GM12878 (cell line): ENCODE data around the gene PBLD. TPM values are rescaled to one million over a fixed set of nuclear protein-coding genes. Genes with fewer than 3 reads are reported as not detected.

Experiments used
- ATAC-seq: fragments of 200-7000 bp; cut with Tn5 transposase; 3 replicates; pipeline ENCODE4 v1.9.1; 2020; ENCODE audit warnings: mild to moderate bottlenecking, moderate library complexity
- BruUV-seq: library from RNA; stranded (reverse); fragments of 400-500 nt; replicated peaks from 2 replicates; lab custom pipeline; 2021; lab: Mats Ljungman, UMichigan
- CTCF ChIA-PET: fragments of 300-600 bp; sonication (Branson Sonifier 250); formaldehyde crosslinking; extraction: SDS; loops from one replicate; lab custom pipeline; 2021; ENCODE audit warnings: inconsistent platforms; lab: Yijun Ruan, JAX
- POLR2A ChIA-PET: fragments of 350-600 bp; formaldehyde crosslinking; extraction: SDS; loops from one replicate; lab custom pipeline; 2021; ENCODE audit warnings: inconsistent platforms; lab: Charles Lee
- RAD21 ChIA-PET: fragments of 300-600 bp; sonication (Branson Sonifier 250); formaldehyde crosslinking; loops from one replicate; lab custom pipeline; 2023; ENCODE audit warnings: antibody characterized with exemption; ENCODE audit not compliant: unreplicated experiment; lab: Charles Lee
- SMC1A ChIA-PET: fragments of 300-600 bp; sonication (Branson Sonifier 250); formaldehyde crosslinking; loops from one replicate; lab custom pipeline; 2023; ENCODE audit not compliant: unreplicated experiment, uncharacterized antibody; lab: Charles Lee
- DNase-seq: peaks from one replicate; pipeline ENCODE4 v3.0.0-alpha.2; 2011; ENCODE audit warnings: low read depth, low spot score
- FAIRE-seq: peaks from 3 replicates; lab custom pipeline; 2011; peaks lifted over from hg19 to GRCh38; lab: Jason Lieb, UNC
- H2AFZ ChIP-seq: 2 replicates; pipeline ENCODE4 v1.6.0; 2011; ENCODE audit warnings: low read depth, low read length, control low read depth; ENCODE audit not compliant: control insufficient read depth
- H3K27ac ChIP-seq: 2 replicates; pipeline ENCODE4 v1.5.1; 2011; ENCODE audit warnings: control low read depth; ENCODE audit not compliant: control insufficient read depth, insufficient read depth
- H3K27me3 ChIP-seq, 2 experiments: replicated peaks in 1 of 2; 2 replicates each; pipeline versions ENCODE4 v1.6.0 to v1.6.1; 2011; ENCODE audit warnings: low read length in 1 of 2; ENCODE audit not compliant: control insufficient read depth in 2 of 2, insufficient read depth in 2 of 2
- H3K36me3 ChIP-seq, 2 experiments: 2 replicates each; pipeline ENCODE4 v1.5.1; 2011; ENCODE audit warnings: low read length in 1 of 2; ENCODE audit not compliant: control insufficient read depth in 2 of 2, insufficient read depth in 2 of 2
- H3K4me1 ChIP-seq: 2 replicates; pipeline ENCODE4 v1.6.1; 2011; ENCODE audit warnings: mild to moderate bottlenecking, low read length, moderate library complexity, mixed read lengths; ENCODE audit not compliant: control insufficient read depth, insufficient read depth
- H3K4me2 ChIP-seq: 2 replicates; pipeline ENCODE4 v1.6.0; 2011; ENCODE audit warnings: control low read depth; ENCODE audit not compliant: control insufficient read depth, insufficient read depth
- H3K4me3 ChIP-seq: fragments of 200-600 bp; sonication (generic); 2 replicates; pipeline ENCODE4 v1.5.1; 2016
- H3K79me2 ChIP-seq: 2 replicates; pipeline ENCODE4 v1.6.0; 2011; ENCODE audit warnings: low read length; ENCODE audit not compliant: control insufficient read depth, insufficient read depth
- H3K9ac ChIP-seq: 2 replicates; pipeline ENCODE4 v1.8.0; 2011; ENCODE audit warnings: low read length, control low read depth, mixed read lengths; ENCODE audit not compliant: control insufficient read depth, insufficient read depth
- H3K9me3 ChIP-seq: replicated peaks from 3 replicates; pipeline ENCODE4 v1.5.1; 2011; ENCODE audit warnings: mild to moderate bottlenecking, low read length; ENCODE audit not compliant: control insufficient read depth, insufficient read depth
- H4K20me1 ChIP-seq: 2 replicates; pipeline ENCODE4 v1.6.0; 2011; ENCODE audit not compliant: control insufficient read depth, insufficient read depth
- ETV6 ChIP-seq, 2 experiments: fragments of 450-650 bp in 1 of 2; IDR thresholded peaks in 1 of 2; conservative IDR thresholded peaks in 1 of 2; 2 replicates each; pipeline ENCODE4 v1.6.1; 2014; ENCODE audit warnings: antibody characterized with exemption in 1 of 2, borderline replicate concordance in 1 of 2, low read depth in 1 of 2, mild to moderate bottlenecking in 1 of 2, moderate library complexity in 1 of 2
- LARP7 ChIP-seq: fragments of 450-650 bp; IDR thresholded peaks from 2 replicates; pipeline ENCODE4 v1.6.1; 2017; ENCODE audit warnings: mild to moderate bottlenecking
- NR2C1 ChIP-seq: fragments of 450-650 bp; IDR thresholded peaks from 2 replicates; pipeline ENCODE4 v1.6.1; 2017; ENCODE audit warnings: antibody characterized with exemption, mild to moderate bottlenecking, moderate library complexity
- RCOR1 ChIP-seq: conservative IDR thresholded peaks from 2 replicates; pipeline ENCODE4 v1.6.1; 2012; ENCODE audit warnings: low read depth, low read length, improper control_type of control experiment
- RFX5 ChIP-seq: IDR thresholded peaks from 2 replicates; pipeline ENCODE4 v1.6.1; 2011; ENCODE audit warnings: low read depth, low read length, improper control_type of control experiment
- RUNX3 ChIP-seq: IDR thresholded peaks from 2 replicates; pipeline ENCODE4 v1.6.1; 2012; ENCODE audit warnings: low read length, inconsistent platforms
- SREBF1 ChIP-seq: IDR thresholded peaks from 2 replicates; pipeline ENCODE4 v1.6.1; 2012; ENCODE audit warnings: mild to moderate bottlenecking, low read length
- SUPT20H ChIP-seq: IDR thresholded peaks from 2 replicates; pipeline ENCODE4 v1.6.1; 2011; ENCODE audit warnings: low read depth, mild to moderate bottlenecking, low read length, moderate library complexity, borderline replicate concordance; ENCODE audit not compliant: control insufficient read depth
- WGBS: methylation state at CpG from one replicate; pipeline ENCODE4 v1.1.6; 2016; ENCODE audit warnings: low lambda C conversion rate; ENCODE audit not compliant: insufficient replicate concordance, insufficient coverage; ENCODE audit errors: missing lambda C conversion rate; 5-methylcytosine and 5-hydroxymethylcytosine counted together
- in situ Hi-C: fragments of 300-500 bp; cut with MboI; formaldehyde crosslinking; loops from 9 replicates; pipeline ENCODE4 v1.14.3; 2018; ENCODE audit warnings: mixed read lengths
- intact Hi-C: fragments of 100-400 bp; cut with micrococcal nuclease; formaldehyde crosslinking; loops from one replicate; pipeline ENCODE4 v1.14.2; 2022; ENCODE audit not compliant: unreplicated experiment
- polyA plus RNA-seq, 11 experiments: library from polyadenylated mRNA; depleted of rRNA in 4 of 11; unstranded in 6 of 11; stranded (reverse) in 5 of 11; fragments of >200 nt; fragmentation: Nextera tagmentation in 4 of 11; fragmentation: Illumina TruSeq in 1 of 11; extraction: Ambion mirVana in 4 of 11; extraction: Trizol in 1 of 11; gene quantifications; 1 replicate in 1 of 11; 2 replicates in 10 of 11; pipeline versions ENCODE4 v1.2.1 to v1.2.3, GENCODE V29; 2011 to 2016; ENCODE audit warnings: inconsistent platforms in 2 of 11, missing spikeins in 2 of 11, low read depth in 1 of 11
- total RNA-seq, 4 experiments: library from RNA; depleted of rRNA in 3 of 4; stranded (reverse); fragments of >200 nt in 3 of 4; fragmentation: Illumina TruSeq in 1 of 4; extraction: Trizol in 1 of 4; gene quantifications; 2 replicates each; pipeline versions ENCODE4 v1.2.1 to v1.2.3, GENCODE V29; 2013 to 2021
- TF ChIP-seq, protein P1 (sequence below): IDR thresholded peaks from 2 replicates; pipeline ENCODE4 v1.6.1; 2011; ENCODE audit warnings: low read depth, low read length, improper control_type of control experiment, borderline replicate concordance
- TF ChIP-seq, protein P2 (sequence below): fragments of 450-650 bp; IDR thresholded peaks from 2 replicates; pipeline ENCODE4 v1.6.1; 2017; ENCODE audit warnings: mild to moderate bottlenecking
- TF ChIP-seq, protein P3 (sequence below): fragments of 450-650 bp; IDR thresholded peaks from 2 replicates; pipeline ENCODE4 v1.6.1; 2017; ENCODE audit warnings: mild to moderate bottlenecking, moderate library complexity
- TF ChIP-seq, protein P4 (sequence below): IDR thresholded peaks from 2 replicates; pipeline ENCODE4 v1.6.1; 2012; ENCODE audit warnings: low read depth, low read length, improper control_type of control experiment
- TF ChIP-seq, protein P5 (sequence below): IDR thresholded peaks from 2 replicates; pipeline ENCODE4 v1.6.1; 2012; ENCODE audit warnings: low read length, inconsistent platforms

The PBLD gene
- total and polyA plus RNA-seq, 10 of the 15 experiments (the other 5 are each of a cell fraction or from before 2014, with no cell fraction given): 0.68 to 2.8 (median 1.7) TPM

DNA sequence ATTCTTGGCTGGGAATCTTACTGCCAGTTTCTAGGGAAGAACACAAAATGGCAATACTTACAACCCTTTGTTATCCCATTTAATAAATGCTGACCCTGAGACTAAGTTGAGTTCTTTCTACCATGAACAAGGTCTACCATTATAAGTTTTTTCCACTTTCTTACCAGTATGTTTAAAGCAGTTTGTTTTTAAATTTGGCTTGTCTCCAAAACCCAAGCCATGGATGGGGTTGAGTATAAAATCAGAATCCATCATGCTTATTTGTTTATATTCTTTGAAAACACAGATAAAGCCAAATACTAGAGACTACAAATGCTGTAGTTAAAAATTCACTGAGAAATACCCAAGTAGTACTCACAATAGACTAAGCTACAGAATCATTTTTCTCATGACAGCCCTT is 42.0 kb downstream of the PBLD start (continued):
- TF ChIP-seq ETV6 (conservative IDR thresholded peaks at IDR 0.05 in 1 of 2, IDR thresholded peaks at IDR 0.05 in 1 of 2; ENCODE audit: borderline replicate concordance in 1 of 2, low read depth in 1 of 2) (no peak), SUPT20H (no peak)
- TF ChIP-seq, protein P1, sequence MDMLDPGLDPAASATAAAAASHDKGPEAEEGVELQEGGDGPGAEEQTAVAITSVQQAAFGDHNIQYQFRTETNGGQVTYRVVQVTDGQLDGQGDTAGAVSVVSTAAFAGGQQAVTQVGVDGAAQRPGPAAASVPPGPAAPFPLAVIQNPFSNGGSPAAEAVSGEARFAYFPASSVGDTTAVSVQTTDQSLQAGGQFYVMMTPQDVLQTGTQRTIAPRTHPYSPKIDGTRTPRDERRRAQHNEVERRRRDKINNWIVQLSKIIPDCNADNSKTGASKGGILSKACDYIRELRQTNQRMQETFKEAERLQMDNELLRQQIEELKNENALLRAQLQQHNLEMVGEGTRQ: no peak
- TF ChIP-seq, all 136 proteins: peak for 0

DNA sequence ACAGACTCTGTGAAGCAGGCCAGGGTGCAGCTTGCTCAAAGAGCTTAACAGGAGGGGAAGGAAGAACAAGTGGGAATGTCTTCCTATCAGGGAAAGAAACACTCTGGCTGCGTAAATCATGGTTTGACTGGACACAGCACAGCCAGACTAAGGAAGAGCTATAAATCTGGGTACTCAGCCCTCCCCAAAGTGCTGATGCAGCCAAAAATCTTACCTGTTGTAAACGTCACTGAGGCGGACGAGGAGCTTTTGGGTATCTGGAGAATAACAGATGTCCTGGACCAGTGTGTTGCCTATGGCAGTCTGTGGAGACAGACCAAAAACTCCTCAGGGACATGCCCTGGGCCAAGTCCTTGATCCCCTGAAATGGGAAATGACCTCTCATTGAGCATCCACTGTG is 44.0 kb downstream of the PBLD start:
- ChIA-PET SMC1A (interaction anchor here (0.8 to 1.5 kb wide), 4 partner anchors 17 to 76 kb away, joined by 3 to 5 read pairs (median 4); no protein-coding TSS in a partner anchor), CTCF (interaction anchor here (1.4 to 2.2 kb wide), 2 partner anchors 14 to 86 kb away, joined by 4 to 16 read pairs; no protein-coding TSS in a partner anchor)
- in situ Hi-C loops: no loop called here
- TF ChIP-seq RCOR1 (no peak), NR2C1 (no peak), SREBF1 (no peak), RFX5 (no peak), LARP7 (no peak), RUNX3 (no peak)
- TF ChIP-seq, protein P2, sequence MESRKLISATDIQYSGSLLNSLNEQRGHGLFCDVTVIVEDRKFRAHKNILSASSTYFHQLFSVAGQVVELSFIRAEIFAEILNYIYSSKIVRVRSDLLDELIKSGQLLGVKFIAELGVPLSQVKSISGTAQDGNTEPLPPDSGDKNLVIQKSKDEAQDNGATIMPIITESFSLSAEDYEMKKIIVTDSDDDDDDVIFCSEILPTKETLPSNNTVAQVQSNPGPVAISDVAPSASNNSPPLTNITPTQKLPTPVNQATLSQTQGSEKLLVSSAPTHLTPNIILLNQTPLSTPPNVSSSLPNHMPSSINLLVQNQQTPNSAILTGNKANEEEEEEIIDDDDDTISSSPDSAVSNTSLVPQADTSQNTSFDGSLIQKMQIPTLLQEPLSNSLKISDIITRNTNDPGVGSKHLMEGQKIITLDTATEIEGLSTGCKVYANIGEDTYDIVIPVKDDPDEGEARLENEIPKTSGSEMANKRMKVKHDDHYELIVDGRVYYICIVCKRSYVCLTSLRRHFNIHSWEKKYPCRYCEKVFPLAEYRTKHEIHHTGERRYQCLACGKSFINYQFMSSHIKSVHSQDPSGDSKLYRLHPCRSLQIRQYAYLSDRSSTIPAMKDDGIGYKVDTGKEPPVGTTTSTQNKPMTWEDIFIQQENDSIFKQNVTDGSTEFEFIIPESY: no peak
- TF ChIP-seq, protein P3, sequence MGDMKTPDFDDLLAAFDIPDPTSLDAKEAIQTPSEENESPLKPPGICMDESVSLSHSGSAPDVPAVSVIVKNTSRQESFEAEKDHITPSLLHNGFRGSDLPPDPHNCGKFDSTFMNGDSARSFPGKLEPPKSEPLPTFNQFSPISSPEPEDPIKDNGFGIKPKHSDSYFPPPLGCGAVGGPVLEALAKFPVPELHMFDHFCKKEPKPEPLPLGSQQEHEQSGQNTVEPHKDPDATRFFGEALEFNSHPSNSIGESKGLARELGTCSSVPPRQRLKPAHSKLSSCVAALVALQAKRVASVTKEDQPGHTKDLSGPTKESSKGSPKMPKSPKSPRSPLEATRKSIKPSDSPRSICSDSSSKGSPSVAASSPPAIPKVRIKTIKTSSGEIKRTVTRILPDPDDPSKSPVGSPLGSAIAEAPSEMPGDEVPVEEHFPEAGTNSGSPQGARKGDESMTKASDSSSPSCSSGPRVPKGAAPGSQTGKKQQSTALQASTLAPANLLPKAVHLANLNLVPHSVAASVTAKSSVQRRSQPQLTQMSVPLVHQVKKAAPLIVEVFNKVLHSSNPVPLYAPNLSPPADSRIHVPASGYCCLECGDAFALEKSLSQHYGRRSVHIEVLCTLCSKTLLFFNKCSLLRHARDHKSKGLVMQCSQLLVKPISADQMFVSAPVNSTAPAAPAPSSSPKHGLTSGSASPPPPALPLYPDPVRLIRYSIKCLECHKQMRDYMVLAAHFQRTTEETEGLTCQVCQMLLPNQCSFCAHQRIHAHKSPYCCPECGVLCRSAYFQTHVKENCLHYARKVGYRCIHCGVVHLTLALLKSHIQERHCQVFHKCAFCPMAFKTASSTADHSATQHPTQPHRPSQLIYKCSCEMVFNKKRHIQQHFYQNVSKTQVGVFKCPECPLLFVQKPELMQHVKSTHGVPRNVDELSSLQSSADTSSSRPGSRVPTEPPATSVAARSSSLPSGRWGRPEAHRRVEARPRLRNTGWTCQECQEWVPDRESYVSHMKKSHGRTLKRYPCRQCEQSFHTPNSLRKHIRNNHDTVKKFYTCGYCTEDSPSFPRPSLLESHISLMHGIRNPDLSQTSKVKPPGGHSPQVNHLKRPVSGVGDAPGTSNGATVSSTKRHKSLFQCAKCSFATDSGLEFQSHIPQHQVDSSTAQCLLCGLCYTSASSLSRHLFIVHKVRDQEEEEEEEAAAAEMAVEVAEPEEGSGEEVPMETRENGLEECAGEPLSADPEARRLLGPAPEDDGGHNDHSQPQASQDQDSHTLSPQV: no peak
- TF ChIP-seq, protein P4, sequence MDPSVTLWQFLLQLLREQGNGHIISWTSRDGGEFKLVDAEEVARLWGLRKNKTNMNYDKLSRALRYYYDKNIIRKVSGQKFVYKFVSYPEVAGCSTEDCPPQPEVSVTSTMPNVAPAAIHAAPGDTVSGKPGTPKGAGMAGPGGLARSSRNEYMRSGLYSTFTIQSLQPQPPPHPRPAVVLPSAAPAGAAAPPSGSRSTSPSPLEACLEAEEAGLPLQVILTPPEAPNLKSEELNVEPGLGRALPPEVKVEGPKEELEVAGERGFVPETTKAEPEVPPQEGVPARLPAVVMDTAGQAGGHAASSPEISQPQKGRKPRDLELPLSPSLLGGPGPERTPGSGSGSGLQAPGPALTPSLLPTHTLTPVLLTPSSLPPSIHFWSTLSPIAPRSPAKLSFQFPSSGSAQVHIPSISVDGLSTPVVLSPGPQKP: no peak
- TF ChIP-seq, protein P5, sequence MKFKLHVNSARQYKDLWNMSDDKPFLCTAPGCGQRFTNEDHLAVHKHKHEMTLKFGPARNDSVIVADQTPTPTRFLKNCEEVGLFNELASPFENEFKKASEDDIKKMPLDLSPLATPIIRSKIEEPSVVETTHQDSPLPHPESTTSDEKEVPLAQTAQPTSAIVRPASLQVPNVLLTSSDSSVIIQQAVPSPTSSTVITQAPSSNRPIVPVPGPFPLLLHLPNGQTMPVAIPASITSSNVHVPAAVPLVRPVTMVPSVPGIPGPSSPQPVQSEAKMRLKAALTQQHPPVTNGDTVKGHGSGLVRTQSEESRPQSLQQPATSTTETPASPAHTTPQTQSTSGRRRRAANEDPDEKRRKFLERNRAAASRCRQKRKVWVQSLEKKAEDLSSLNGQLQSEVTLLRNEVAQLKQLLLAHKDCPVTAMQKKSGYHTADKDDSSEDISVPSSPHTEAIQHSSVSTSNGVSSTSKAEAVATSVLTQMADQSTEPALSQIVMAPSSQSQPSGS: no peak

More for the DNA sequence above, 44.0 kb downstream of the PBLD start:
- no peaks in the 10 kb centered on the region for H3K79me2 ChIP-seq
- H2AFZ ChIP-seq: peak overlapping the region; percentile 37; the same call in 1 of the 2 replicates
- BruUV-seq: no TSS peak
- H3K4me1 ChIP-seq: no peaks in the 10 kb centered on the region
- no peak overlapping the region for H3K4me2 ChIP-seq
- H3K27ac ChIP-seq: no peak overlapping the region
- ATAC-seq: no peak
- no peak for DNase-seq
- no peak for FAIRE-seq
- ChIA-PET RAD21 (no interaction called here), POLR2A (no interaction called here)
- H3K36me3 ChIP-seq: no peaks in the 10 kb centered on the region
- intact Hi-C loops: no loop called here
- 88% methylated on average over 4 of the region's 4 CpGs for WGBS
- no peaks in the 10 kb centered on the region for H3K9me3 ChIP-seq
- no peaks in the 10 kb centered on the region for H4K20me1 ChIP-seq
- no peaks in the 10 kb centered on the region for H3K27me3 ChIP-seq
- H3K9ac ChIP-seq: no peak overlapping the region
- H3K4me3 ChIP-seq: no peak overlapping the region
